Spleen (tissue), 11 donors: ENCODE measurements around the gene PRSS1. TPM values are rescaled to one million over a fixed set of nuclear protein-coding genes. Genes with fewer than 3 reads are reported as not detected.

Experiments
- DNase-seq: peaks from one replicate; pipeline ENCODE4 v3.0.0-alpha.2; 2020
- H3K27ac ChIP-seq, 8 donors: fragments of 200-600 bp; sonication (generic) in 7 of 8; 1 replicate in 4 of 8; 2 replicates in 4 of 8; pipeline versions ENCODE4 v1.5.0 to v1.8.0; 2016 to 2021; ENCODE audit warnings: inconsistent platforms in 4 of 8, mild to moderate bottlenecking in 4 of 8, moderate library complexity in 1 of 8
- H3K27me3 ChIP-seq, 7 donors: fragments of 200-600 bp; sonication (generic) in 6 of 7; replicated peaks in 1 of 7; 1 replicate in 4 of 7; 2 replicates in 3 of 7; pipeline versions ENCODE4 v1.5.0 to v1.8.0; 2016 to 2021; ENCODE audit warnings: inconsistent platforms in 3 of 7, mild to moderate bottlenecking in 1 of 7
- H3K36me3 ChIP-seq, 6 donors: fragments of 200-600 bp; sonication (generic) in 5 of 6; 1 replicate in 4 of 6; 2 replicates in 2 of 6; pipeline versions ENCODE4 v1.5.0 to v1.8.0; 2016 to 2021; ENCODE audit warnings: inconsistent platforms in 2 of 6
- H3K4me1 ChIP-seq, 6 donors: fragments of 200-600 bp; sonication (generic) in 5 of 6; 1 replicate in 3 of 6; 2 replicates in 3 of 6; pipeline versions ENCODE4 v1.5.0 to v1.8.0; 2016 to 2021; ENCODE audit warnings: inconsistent platforms in 3 of 6
- H3K4me3 ChIP-seq, 8 donors: fragments of 200-600 bp; sonication (generic) in 7 of 8; 1 replicate in 4 of 8; 2 replicates in 4 of 8; pipeline versions ENCODE4 v1.5.0 to v1.8.0; 2016 to 2021; ENCODE audit warnings: inconsistent platforms in 4 of 8, mild to moderate bottlenecking in 4 of 8, moderate library complexity in 2 of 8
- H3K9me3 ChIP-seq, 8 donors: fragments of 200-600 bp; sonication (generic) in 7 of 8; 1 replicate in 4 of 8; 2 replicates in 4 of 8; pipeline versions ENCODE4 v1.5.0 to v1.8.0; 2016 to 2021; ENCODE audit warnings: inconsistent platforms in 4 of 8
- CTCF ChIP-seq, 11 experiments: fragments of 200-600 bp in 7 of 11; fragments of 450-650 bp in 4 of 11; sonication (generic) in 4 of 11; IDR thresholded peaks in 8 of 11; conservative IDR thresholded peaks in 3 of 11; 1 replicate in 7 of 11; 2 replicates in 4 of 11; pipeline versions ENCODE4 v1.4.0 to v1.8.0; 2016 to 2021; ENCODE audit warnings: antibody characterized with exemption in 11 of 11, inconsistent platforms in 4 of 11, mild to moderate bottlenecking in 1 of 11
- POLR2A ChIP-seq, 3 donors: fragments of 450-650 bp; IDR thresholded peaks; one replicate each; pipeline ENCODE4 v1.5.1; 2017; ENCODE audit warnings: antibody characterized with exemption in 3 of 3, mild to moderate bottlenecking in 1 of 3
- POLR2AphosphoS5 ChIP-seq, 3 donors: sonication (generic); formaldehyde crosslinking; IDR thresholded peaks; one replicate each; pipeline ENCODE4 v1.5.1; 2017; ENCODE audit warnings: antibody characterized with exemption in 3 of 3
- WGBS, 5 donors: extraction: QIAGEN DNeasy Blood & Tissue Kit in 3 of 5; methylation state at CpG; one replicate each; pipeline versions ENCODE4 v1.1.5 to v1.1.7; 2013 to 2018; 5-methylcytosine and 5-hydroxymethylcytosine counted together
- intact Hi-C: fragments of 100-400 bp; cut with DNase I; formaldehyde crosslinking; loops from one replicate; pipeline ENCODE4 v1.15.0; 2023; ENCODE audit warnings: low total_unique reads
- polyA plus RNA-seq, 3 donors: library from polyadenylated mRNA; stranded (reverse); fragments of 200-250 nt; gene quantifications; one replicate each; pipeline ENCODE4 v1.2.1, GENCODE V29; 2013
- total RNA-seq, 7 donors: library from RNA; depleted of rRNA in 3 of 7; stranded (reverse); fragments of >200 nt in 3 of 7; fragmentation: NEBNext Ultra II Directional in 4 of 7; extraction: Animal tissue kit (Norgen Biotek cat#: 25700) in 4 of 7; gene quantifications; one replicate each; pipeline versions ENCODE4 v1.1.0 to v1.2.1, GENCODE V29; 2016 to 2021
- donor health status: healthy with polysubstance abuse.
- donor health status: DM: no; HTN: no; CAD: no; lungs with moderate emphysema.
- donor health status: DM: no; HTN: no; CAD: no.
- donor health status: Bipolar disorder and iron deficiency.
- donor health status: healthy.
- donor health status: DM: no; HTN: no; CAD: no.
- donor health status: DM: yes; HTN: yes; CAD: no.

PRSS1 gene
- total and polyA plus RNA-seq, 10 donors: 0.88 to 6.3 (median 2.2) TPM; not detected in 4

GRCh38 chr7:142720986-142721385 is 28.3 kb upstream of the PRSS1 start:
- Histone ChIP-seq H3K4me1 (peaks cover 0 to 18% (median 6%) of the 10 kb centered on the region in 6 donors), H3K27ac (peak overlapping the region in 3 of 8 donors; percentile 18 to 65 (median 22)), H3K9me3 (no peaks in the 10 kb centered on the region), H3K36me3 (no peaks in the 10 kb centered on the region), H3K4me3 (peak overlapping the region in 1 of 8 donors; percentile 7), H3K27me3 (peaks cover 0 to 3% (median 0%) of the 10 kb centered on the region in 7 donors)
- no peak for DNase-seq
- TF ChIP-seq POLR2AphosphoS5 (IDR thresholded peaks at IDR 0.05): no peak
- TF ChIP-seq CTCF (IDR thresholded peaks at IDR 0.05 in 8 of 11, conservative IDR thresholded peaks at IDR 0.05 in 3 of 11): no peak
- TF ChIP-seq POLR2A (IDR thresholded peaks at IDR 0.05): no peak
- WGBS, 5 donors: 44 to 94% (median 92%) methylated on average over 10 of the region's 10 CpGs
- intact Hi-C loops: no loop called here

- DNase-seq: no peak
- peak overlapping the region in 3 of 8 donors; percentile 10 to 36 (median 18) for H3K4me3 ChIP-seq
- no peaks in the 10 kb centered on the region for H3K9me3 ChIP-seq
- peaks cover 0 to 3% (median 0%) of the 10 kb centered on the region in 7 donors for H3K27me3 ChIP-seq
- no peaks in the 10 kb centered on the region for H3K36me3 ChIP-seq
- intact Hi-C loops: no loop called here
- no peak for TF ChIP-seq POLR2AphosphoS5 (IDR thresholded peaks at IDR 0.05)
- peak overlapping the region in 3 of 8 donors; percentile 19 to 65 (median 31) for H3K27ac ChIP-seq
- WGBS, 5 donors: 52 to 73% (median 69%) methylated on average over 15 of the region's 15 CpGs
- H3K4me1 ChIP-seq: peaks cover 0 to 7% (median 2%) of the 10 kb centered on the region in 6 donors
Measured at GRCh38 chr7:142722248-142722794, 27.0 kb upstream of the PRSS1 start.

DNA sequence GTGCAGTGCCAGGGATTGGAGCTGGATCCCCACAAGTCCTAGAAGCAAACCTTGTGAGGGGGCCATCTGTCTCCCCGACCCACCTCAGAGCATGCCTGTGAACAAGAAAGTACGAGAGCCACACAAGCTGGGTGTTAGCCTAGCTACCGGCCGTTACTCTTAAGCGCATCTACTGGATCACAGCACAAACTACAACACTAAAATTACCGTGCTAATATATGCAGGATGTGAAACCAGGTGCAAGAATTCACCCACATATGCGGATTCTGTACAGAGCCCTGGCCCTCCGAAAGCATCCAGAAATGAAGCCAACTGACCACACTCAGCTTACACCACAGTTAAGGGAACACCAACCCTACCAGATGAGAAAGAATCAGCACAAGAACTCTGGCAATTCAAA is 16.0 kb upstream of the PRSS1 start:
- no peaks in the 10 kb centered on the region for H3K36me3 ChIP-seq
- 80 to 87% (median 82%) methylated on average over 8 of the region's 8 CpGs for WGBS, 5 donors
- no peak overlapping the region for H3K4me3 ChIP-seq
- DNase-seq: no peak
- no peaks in the 10 kb centered on the region for H3K27me3 ChIP-seq
- H3K4me1 ChIP-seq: no peaks in the 10 kb centered on the region
- intact Hi-C loops: no loop called here
- TF ChIP-seq CTCF (IDR thresholded peaks at IDR 0.05 in 8 of 11, conservative IDR thresholded peaks at IDR 0.05 in 3 of 11): no peak
- no peak for TF ChIP-seq POLR2A (IDR thresholded peaks at IDR 0.05)
- TF ChIP-seq POLR2AphosphoS5 (IDR thresholded peaks at IDR 0.05): no peak
- H3K9me3 ChIP-seq: peaks cover 0 to 13% (median 0%) of the 10 kb centered on the region in 8 donors
- no peak overlapping the region for H3K27ac ChIP-seq

GRCh38 chr7:142739923-142740492 is 9.3 kb upstream of the PRSS1 start:
- Histone ChIP-seq H3K9me3 (no peaks in the 10 kb centered on the region), H3K27me3 (no peaks in the 10 kb centered on the region), H3K4me3 (no peak overlapping the region), H3K4me1 (peaks cover 0 to 14% (median 3%) of the 10 kb centered on the region in 6 donors), H3K36me3 (no peaks in the 10 kb centered on the region), H3K27ac (no peak overlapping the region)
- WGBS, 5 donors: 14 to 31% (median 19%) methylated on average over 2 of the region's 2 CpGs
- TF ChIP-seq POLR2AphosphoS5 (IDR thresholded peaks at IDR 0.05): peak in 1 of 3 donors; percentile 5
- peak in 9 of 11 experiments; percentile 11 to 51 (median 42) for TF ChIP-seq CTCF (IDR thresholded peaks at IDR 0.05 in 8 of 11, conservative IDR thresholded peaks at IDR 0.05 in 3 of 11)
- TF ChIP-seq POLR2A (IDR thresholded peaks at IDR 0.05): no peak
- intact Hi-C loops: no loop called here
- DNase-seq: no peak
